ENCODE measurements around the gene GPR62.

GPR62 gene

GRCh38 chr3:51955893-51956770 is 951 bp downstream of the GPR62 start:
- DNase-seq, result no peak

- DNase-seq, result no peak
These were observed 2.5 kb downstream of the GPR62 start for GRCh38 chr3:51957520-51958205.

DNA sequence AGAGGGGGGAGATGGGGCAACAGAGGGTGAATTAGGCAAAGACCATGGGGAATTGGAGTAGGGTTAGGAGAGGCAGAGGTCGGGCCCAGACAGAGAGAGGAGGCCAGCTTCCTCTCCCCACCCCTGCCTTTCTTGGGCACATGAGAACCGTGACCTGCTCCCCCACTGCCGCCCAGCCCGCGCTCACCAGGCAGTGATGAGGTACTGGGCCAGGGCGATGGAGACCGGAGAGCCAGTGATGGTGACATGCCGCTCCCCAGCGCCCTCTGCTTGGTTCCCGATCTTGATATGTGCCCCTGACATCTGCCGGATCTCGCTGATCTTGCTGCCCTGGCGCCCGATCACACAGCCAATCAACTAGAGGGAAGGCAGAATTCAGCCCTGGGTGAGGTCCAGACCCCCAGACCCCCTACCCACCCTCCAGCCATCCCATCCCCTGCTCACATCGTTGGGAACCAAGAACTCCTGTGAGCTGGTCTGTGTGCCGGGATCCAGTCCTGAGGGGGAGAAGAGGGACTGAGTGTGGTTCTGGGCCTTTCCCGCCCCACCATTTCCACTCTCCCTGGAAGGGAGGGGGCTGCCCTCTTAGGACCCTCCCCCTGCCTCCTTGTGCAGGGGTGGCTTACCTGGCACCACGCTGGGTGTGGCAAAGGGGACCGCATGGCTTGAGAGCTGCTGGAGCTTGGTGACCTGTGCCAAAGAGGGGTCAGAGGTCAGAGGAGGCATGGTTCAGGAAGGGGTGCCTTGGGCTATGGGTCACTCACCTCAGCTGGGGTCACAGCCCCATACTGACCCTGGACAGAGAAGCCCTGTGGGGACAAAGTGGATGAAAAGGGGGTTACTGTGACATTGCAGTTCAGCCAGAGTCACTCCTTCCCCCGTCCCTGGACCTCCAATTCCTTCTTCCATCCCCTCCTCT is 3.7 kb downstream of the GPR62 start:
- no peak for DNase-seq

- DNase-seq, result no peak
These were observed 4.5 kb downstream of the GPR62 start for GRCh38 chr3:51959651-51960050.

DNA sequence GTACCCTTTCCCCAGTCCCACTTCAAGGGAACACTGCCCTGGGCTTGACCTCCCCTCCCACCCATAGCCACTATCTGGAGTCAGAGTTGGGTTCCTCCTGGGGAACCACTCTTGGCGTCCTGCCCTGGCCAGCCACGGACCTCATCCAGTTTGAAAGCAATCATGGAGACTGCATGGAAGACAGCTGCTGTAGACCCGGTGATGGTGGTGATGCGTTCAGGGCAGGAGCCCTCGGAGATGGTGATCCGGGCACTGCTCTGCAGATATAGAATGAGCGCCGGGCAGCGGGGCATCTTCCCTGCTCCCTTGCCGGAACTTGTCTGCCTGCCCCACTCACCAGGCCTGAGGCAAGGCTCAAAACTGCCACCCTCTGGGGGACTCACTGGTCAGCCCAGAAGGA is 5.2 kb downstream of the GPR62 start:
- DNase-seq, result no peak

DNA sequence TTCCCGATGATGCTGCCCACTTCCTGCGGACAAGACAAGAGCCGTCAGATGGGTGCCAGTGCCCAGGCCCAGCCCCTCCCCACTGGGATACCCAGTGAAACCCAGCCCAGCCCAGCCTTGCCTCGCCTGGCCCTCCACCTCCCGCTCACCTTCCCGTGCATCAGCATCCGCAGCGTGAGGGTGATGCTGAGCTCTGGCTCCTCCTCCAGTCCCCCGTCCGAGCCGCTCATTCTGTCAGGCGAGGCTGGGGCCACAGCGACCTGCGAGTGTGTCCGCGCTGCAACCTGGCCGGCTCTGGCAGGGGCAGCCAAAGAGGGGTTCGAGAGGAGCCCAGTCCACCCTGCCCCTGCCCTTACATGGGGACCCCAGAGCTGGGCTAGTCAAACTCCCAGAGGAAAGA is 5.8 kb downstream of the GPR62 start:
- no peak for DNase-seq

GRCh38 chr3:51961602-51962569 is 6.7 kb downstream of the GPR62 start:
- DNase-seq, result no peak

GRCh38 chr3:51962854-51963530 is 7.8 kb downstream of the GPR62 start:
- no peak for DNase-seq

DNA sequence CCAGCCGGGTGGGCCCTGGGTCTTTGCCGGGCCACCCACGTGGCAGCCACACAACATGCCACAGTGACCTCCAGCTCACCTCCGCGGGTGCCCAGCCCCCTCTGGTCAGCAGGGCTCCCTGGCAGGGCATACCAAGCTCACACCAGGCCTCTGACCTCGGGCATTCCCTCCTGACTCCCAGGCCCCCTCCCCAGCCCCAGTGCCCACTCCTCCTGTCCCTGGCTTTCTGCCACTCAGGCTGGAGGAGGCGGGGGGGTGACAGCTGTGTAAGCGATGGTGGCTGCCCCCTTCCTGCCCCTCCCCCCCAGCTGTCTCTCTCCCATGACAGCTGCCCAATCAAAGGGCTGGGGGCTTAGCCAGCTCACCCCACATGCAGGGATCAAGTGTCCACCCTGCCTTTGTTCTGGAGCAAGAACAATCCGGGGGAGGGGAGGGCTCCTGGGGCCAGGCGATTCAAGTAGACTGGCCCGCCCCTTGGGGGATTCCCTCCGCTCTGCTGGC is 8.8 kb downstream of the GPR62 start:
- peak; percentile 36 for DNase-seq

- no peak for DNase-seq
These were observed 9.3 kb downstream of the GPR62 start for GRCh38 chr3:51964521-51964920.

DNA sequence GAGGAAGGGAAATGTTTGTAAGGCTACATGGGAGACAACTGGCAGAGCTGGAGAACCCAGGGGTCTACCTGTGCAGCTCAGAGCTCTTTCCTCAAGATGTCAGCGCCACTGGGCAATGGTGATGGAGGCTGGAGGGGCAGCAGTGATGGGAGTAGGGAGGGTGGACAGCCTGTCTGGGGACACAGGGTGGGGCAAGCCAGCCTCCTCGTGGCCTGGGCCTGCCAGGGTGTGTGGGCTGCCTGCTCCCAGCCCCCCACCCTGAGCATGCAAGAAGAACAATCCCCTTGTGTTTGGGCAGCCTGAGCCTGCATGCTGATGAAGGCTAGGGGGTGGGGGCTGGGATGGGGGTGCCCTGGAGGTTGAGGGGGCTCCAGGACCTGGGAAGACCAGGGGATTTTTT is 10.8 kb downstream of the GPR62 start:
- no peak for DNase-seq

- no peak for DNase-seq
These were observed 11.3 kb downstream of the GPR62 start for GRCh38 chr3:51966486-51966885.

DNA sequence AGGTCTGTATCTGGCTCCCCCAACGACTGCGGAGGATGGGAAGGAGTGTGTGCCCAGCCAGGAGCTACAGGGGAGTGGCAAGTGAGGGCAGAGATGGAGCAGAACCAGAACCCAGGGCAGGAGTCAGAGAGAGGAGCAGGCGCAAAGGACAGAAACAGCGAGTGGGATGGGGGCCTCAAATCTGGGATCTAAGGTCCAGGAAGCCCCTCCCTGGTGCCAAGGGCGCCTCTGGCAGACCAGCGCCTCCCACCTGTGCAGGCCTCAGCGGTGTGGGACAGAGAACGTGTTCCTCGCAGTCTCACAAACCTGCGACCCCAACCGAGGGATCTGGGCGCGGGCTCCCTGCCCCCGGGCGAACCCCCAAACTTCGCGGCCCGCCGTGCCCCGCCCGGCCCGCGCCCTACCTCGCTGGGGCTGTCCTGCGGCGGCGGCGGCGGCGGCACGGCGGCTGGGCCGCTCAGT is 11.8 kb downstream of the GPR62 start:
- DNase-seq, result no peak

DNA sequence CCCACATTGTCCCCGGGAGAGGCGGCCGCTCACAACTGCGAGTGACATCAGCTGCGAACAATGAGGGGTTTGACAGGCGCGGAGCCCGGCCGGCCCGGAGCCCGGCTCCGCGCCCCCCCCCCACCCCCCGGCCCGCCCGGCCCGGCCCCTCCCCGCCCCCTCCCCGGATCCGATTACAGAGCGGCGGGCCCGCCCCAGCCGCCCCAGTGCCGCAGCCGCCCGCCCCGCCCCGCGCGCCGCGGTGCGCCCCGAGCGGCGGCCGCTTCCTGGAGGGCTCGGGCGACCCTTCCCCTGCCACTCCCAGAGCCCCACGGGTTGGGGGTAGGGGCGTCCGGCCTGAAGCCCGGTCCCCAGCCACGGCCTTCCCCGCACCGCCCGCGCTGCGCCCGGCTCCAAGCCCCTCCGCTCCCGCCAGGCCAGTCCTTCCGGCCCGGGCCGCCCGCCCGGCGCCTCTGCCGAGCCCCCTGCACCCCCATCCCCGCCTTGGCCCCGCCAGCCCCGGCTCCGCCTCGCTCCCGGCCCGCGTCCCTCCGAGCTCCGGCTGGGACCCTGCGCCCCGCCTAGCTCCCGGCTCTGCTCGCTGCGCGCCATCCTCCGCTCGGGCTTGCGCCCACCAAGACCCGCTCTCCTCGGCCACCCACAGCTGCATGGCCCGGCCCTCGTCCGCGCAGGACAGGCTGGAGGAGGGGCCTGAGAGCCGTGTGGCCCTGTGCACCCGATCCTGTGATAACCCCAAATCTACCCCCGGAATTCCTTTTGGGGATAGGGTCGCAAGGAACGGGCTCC is 12.4 kb downstream of the GPR62 start, which contains the start of gene PCBP4:
TSS of gene PCBP4 (minus strand) at position 71 of the 786 bp plus-strand sequence. CDS start 6,214 bp downstream, outside the sequence.
- DNase-seq, result no peak

- no peak for DNase-seq
These were observed 13.1 kb downstream of the GPR62 start for GRCh38 chr3:51968170-51968775.

- no peak for DNase-seq
These were observed 13.9 kb downstream of the GPR62 start for GRCh38 chr3:51968883-51969678.

GRCh38 chr3:51969841-51970240 is 14.7 kb downstream of the GPR62 start:
- no peak for DNase-seq

DNA sequence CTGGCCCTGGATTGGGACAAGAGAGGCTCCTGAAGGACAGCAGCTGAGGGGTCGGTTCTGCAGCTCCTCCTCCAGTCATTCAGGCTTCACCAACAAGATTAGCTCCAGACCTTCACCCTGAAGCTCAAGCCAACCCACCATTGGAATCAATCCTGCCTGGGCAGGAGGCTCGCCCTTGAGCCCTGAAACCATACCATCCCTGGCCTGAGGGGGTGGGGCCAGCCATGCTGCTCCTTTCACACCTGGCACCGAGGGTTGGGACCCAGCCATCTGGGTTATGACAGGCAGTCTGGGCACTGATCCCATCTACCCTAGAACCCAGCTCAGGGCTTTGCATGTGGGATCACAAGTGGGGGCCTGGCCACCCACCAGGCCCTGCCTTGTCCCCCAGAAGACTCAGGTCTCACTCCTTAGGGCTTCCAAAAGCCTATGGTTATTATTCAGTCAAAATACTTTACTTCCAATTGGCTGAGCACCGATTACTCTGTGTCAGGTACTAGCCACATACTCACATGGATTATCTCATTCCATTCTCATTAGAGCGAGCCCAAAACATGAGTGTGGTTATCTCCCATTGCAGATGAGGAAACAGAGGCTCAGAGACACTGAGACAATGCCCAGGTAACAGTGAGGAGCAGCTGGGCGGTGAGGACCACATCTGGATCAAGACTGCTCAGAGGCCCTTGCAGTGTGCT is 15.6 kb downstream of the GPR62 start:
- DNase-seq, result no peak
